GM12891 (cell line): ENCODE data around the gene APOC3.

Source experiments
- PAX5 ChIP-seq: IDR thresholded peaks from 2 replicates; pipeline ENCODE4 v1.6.1; 2011; ENCODE audit warnings: low read length, moderate library complexity, mild to moderate bottlenecking; ENCODE audit not compliant: insufficient read depth, severe bottlenecking
- POLR2A ChIP-seq: IDR thresholded peaks from 2 replicates; pipeline ENCODE4 v1.6.1; 2011; ENCODE audit warnings: low read depth, low read length, control low read depth
- POLR2AphosphoS5 ChIP-seq: IDR thresholded peaks from 2 replicates; pipeline ENCODE4 v1.6.1; 2011; ENCODE audit warnings: low read depth, low read length, control low read depth
- POU2F2 ChIP-seq: IDR thresholded peaks from 2 replicates; pipeline ENCODE4 v1.6.1; 2011; ENCODE audit warnings: low read depth, mild to moderate bottlenecking, control low read depth, low read length, moderate library complexity
- SPI1 ChIP-seq: IDR thresholded peaks from 2 replicates; pipeline ENCODE4 v1.6.1; 2011; ENCODE audit warnings: low read depth, low read length, control low read depth
- TAF1 ChIP-seq: IDR thresholded peaks from 2 replicates; pipeline ENCODE4 v1.6.1; 2011; ENCODE audit warnings: low read depth, low read length, control low read depth

DNA sequence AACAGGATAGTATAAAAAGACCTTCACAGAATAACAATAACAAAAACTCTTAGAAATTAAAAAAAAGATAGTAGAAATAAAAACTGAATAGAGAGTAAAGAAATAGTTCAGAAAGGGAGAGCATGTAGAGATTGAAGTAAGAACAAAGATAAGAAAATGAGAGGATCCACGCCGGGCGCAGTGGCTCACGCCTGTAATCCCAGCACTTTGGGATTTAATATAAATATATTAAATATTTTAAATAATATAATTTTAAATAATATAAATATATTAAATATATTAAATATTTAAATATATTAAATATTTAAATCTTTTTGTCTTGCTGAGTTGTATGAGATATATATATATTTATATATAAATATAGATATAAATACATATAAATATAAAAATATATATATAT lies 17.6 kb upstream of the APOC3 start:
- TF ChIP-seq POLR2A (no peak), POLR2AphosphoS5 (no peak), POU2F2 (no peak), TAF1 (no peak), PAX5 (no peak), SPI1 (no peak)
